NK-92 (cell line): ENCODE data around the gene TAF6.

Source experiments
- DNase-seq: peaks from one replicate; lab custom pipeline; 2025; ENCODE audit not compliant: unreplicated experiment; lab: John Stamatoyannopoulos, UW

TAF6 gene

DNA sequence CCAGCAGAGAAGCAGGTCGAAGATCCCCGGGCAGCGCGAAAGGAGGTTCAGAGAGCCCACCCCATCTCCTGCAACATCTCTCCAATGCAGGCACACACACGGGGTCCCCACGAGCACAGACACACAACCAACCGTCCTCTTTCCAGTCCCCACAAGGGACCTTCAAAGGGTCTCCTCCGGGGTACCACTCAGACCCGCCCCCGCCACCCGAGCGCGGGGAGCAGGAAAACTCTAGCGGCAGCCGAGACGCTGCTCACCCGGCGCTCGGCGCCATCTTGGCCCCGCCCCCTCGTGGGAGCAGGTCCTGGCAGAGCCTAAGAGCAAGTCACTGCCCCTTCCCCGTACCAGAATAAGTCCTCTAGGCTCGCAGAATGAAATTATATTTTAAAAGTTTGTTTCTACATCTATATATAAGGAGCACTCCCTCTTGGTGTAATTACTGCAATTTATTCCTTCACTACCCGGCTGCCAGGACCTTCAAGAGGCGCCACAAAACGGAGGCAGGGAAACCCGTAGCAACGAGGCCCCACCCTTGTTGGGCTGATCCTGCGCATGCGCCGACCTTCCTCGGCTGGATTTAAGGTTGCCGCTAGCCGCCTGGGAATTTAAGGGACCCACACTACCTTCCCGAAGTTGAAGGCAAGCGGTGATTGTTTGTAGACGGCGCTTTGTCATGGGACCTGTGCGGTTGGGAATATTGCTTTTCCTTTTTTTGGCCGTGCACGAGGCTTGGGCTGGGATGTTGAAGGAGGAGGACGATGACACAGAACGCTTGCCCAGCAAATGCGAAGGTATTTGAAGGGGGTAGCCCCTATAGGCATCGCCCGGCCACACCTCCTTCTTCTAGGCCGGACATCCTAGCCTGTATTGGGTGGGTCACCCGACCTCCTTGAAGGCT is at the start of gene TAF6, which contains the start of gene CNPY4:
Gene TAF6 (minus strand): TSS at position 287 of the 898 bp plus-strand sequence. CDS start 5,149 bp downstream, outside the sequence.
Gene CNPY4 (plus strand): TSS at position 563 of the 898 bp plus-strand sequence. CDS start 111 bp downstream, at position 674.
- peak; percentile 66 for DNase-seq

DNA sequence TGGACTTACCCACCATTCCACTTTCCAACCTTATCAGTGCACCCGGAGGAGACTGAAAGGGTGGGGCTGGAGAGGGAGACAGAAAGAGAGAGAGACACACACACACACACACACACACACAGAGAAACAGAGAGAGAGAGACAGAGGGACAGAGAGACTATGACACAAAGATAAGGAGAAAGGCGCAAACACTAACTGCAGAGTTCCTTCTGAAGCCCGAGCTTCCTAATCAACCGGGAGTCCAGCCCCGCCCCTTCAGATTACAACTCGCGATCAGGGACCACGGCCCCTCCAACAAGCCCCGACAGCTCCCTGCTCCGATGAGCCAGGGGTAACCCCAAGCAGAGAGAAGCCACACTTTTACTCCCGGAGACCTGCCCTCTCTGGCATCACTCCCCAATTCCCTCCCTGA is 48.8 kb upstream of the TAF6 start:
- DNase-seq, result no peak

DNA sequence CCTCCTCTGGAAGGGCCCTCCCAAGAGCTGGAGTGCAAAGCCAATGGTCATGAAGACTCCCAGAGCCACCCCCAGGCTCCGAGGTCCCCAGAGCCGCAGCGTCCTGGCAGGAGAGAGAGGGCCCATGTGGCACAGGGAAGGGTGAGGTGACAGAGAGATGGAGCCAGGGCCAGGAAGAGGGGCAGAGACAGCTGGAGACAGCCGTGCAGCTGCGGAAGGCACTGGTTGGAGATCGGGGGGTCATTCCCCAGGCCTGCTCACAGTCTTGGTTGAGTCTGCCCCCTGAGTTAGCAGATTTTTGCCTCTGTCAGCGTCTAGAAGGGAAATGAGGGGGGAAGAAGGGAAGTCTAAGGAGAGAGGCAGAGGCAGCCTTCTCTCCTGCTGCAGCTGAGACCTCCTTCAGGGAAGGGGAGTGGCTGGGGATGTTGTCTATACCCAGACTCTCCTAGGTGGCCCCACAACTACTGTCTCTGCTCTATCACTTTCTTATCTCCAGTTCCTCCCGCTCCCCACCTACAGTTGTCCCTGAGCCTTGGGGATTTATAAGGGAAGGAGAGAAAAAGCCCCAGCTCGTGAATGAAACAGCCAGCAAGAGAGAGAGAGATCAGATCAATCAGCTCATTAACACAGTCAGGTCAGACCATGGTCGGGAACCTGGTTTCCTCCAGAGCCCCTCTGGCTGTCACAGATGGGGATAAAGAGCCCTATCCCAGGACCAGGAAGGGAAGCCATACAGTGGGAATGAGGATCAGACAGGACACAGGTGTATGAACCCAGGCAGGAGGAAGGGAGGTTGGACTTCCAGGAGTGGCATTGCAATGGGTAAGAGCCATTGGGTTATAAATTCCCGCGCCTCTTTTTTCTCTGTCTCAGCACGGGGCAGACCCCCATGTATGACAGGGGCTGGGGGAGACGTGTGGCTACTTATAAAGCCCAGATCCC is 48.1 kb upstream of the TAF6 start:
- no peak for DNase-seq

DNA sequence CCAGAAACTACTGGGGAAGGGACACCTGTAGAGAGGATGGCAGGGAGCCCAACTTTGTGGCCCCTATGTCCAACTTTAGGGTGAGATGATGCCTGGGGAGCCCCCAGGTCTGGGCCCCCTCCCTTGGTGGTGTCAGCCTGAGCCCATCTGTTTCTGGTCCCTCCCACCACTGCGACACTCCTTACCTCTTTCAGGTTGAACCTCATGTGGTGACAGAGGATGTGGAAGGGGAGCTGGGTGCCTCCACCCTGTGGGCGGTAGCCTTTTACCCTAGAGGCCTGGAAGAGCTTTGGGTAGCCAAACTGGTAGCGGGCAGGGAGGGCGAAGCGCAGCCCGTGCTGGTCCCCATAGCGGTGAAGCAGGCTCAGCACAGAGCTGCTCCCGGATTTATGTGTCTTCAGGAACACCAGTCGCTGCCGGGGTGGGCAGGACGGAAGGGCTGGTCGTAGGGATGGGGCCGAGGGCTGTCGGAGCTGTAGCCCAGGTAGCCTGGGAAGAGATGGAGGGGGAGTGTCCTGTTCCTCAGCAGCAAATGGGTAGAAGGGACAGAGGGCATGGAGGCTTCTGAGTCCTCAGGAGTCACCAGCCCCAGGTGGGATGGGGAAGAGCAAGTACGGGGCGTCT is 47.3 kb upstream of the TAF6 start:
- no peak for DNase-seq

DNA sequence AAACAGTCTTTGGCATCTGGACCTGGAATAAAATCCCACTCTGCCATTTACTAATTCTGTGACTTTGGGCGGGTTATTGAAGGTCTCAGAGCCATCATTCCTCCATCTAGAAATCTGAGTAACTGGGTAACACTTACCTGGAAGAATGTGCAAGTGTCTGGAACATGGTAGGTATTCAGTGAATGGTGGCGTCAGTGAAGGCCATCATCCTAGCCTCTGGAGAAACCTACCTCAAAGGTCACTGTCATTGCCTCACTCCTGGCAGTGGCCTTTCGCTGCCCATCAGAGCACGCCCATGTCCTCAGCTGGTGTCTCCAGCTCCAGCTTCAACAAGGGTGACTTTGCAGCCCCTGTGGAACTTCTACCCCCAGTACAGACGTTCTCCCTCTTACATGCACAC is 44.7 kb upstream of the TAF6 start:
- DNase-seq, result no peak

DNA sequence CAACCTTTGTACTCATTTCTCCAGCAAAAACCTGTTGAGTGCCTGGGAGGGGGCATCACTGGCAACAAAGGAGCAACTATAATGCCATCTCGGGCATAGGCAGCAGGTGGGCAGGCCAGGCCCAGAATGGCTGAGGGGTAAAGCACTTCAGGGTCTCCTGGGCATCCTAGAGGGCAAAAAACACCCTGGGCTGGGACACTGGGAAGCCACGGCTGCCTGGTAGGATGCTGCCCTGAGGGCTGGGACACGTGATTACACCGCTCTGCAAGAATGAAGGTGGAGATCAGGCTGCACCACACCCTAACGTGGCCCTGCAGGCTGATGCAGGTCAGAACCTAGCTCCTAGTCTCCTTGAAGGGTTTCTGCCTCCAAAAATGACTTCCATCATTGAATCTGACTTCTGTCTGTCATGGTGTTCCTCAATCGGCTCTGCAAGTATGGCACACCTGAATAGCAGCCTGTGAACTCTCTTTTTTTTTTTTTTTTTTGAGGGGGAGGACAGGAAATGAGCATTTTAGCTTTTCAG is 43.9 kb upstream of the TAF6 start:
- DNase-seq, result no peak

DNA sequence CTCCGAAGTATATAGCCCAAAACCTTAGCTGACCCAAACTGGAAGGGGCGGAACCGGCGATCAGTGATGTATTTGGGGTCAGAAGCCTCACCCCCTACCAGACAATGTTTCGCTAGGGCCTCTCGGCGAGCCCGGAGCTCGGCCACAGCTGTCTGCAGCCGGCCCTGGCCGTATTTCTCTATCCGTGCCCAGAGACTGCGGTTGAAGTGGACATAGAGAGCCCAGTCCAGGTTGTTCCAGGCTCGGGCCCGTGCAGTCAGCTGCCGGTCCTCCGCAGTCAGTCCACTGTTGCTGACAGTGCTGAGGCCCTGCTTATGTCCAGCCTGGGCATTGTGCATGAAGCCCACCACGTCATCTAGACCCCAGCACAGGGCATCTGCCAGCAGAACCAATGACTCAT is 40.9 kb upstream of the TAF6 start:
- DNase-seq, result no peak

DNA sequence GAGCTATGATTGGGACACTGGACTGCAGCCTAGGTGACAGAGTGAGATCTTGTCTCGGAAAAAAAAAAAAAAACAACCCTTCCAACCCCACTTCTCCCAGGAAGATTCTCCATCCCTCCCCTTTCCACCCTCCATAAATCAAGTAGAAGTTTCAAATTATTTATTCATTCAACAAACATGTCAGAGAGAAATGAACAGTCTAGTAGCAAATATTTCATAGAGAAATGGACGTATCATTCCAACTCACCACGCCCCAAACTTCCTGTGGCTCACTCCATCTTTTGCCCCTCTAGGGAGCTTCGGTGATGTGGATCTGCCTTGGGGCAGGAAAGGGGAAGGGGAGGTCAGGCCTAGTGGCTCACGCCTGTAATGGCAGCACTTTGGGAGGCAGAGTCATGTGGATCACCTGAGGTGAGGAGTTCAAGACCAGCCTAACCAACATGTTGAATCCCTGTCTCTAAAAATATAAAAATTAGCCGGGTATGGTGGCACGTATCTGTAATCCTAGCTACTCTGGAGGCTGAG is 40.0 kb upstream of the TAF6 start:
- DNase-seq, result no peak

DNA sequence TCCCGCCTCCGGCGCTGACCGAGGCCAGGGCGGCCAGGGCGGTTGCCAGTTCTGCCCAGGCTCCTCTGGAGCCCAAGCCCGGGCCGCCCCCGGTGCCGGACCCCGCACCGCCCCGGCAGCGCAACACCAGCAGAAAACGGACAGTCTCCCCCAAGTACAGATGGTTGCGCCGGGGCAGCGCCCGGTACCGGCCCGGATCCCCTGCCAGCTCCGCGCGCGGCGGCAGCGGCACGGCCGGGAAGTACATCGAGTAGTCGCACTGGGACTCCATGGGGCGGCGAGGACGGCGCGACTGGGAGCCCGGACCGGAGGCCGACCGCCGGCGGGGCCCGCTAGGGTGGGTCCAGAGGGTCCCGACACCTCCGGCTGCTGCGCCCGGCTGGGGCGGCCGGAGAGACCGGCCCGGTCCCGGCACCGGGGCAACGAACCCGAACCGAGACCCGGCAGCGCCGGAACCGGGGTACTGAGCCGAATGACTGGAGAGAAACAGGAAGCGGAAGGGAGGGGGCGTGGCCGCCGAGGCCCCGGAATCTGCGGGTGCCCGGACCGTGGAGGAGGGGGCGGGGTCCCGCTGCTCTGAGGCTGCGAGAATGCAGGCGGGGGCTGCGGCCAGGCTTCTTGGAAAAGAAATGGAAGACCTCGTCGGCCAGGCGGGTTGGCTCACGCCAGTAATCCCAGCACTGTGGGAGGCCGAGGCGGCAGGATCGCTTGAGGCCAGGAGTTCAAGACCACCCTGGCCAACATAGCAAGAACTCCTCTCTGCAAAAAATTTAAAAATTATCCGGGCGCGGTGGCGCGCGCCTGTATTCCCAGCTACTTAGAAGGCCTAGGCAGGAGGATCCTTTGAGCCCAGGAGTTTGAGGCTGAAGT is 39.3 kb upstream of the TAF6 start, which contains the start of gene TRAPPC14:
Gene TRAPPC14 (minus strand): TSS at position 495 of the 870 bp plus-strand sequence. CDS start 224 bp downstream, at position 271.
- DNase-seq, result peak; percentile 33

DNA sequence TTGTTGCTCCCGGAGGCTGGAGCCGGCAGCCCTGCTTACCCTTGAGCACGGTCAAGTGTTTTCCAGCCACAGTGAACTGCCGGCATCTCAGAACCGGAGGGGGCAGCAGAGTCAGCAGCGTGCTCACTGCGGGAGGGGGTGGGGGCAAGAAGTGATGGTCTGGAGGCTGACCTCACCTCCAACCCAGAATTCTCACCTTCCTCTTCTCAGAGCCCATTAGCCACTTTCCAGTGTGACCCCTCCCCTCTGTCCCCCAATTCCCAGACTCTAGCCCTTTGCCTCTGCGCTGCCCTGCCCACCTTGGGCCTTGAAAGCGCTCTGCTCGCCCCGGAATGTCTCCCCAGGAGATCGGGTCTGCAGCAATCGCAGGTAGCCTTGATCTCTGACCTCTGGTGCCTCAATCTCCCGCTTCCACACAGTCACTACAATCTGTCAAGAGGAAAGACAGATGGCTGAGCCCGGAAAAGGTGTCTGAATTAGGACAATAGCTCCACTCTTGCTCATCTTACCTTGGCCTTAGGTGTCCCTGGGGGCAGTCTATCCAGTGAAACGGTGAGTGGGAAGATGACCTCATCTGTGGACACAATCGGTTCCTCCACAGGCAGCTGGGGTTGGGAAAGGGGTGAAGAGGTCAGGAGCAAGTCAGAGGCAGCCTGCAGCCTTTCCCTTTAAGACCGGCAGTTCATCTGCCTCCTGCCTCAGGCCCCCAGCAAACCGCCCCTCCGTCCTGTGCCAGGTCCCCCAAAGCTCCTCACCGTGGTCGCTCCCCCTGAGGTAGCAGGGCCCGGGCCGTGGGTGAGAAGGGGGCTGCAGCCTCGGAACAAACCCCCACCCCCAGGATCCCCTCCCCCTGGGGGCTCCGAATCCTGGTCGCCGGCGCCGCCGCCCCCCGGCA is 38.4 kb upstream of the TAF6 start:
- DNase-seq, result no peak

DNA sequence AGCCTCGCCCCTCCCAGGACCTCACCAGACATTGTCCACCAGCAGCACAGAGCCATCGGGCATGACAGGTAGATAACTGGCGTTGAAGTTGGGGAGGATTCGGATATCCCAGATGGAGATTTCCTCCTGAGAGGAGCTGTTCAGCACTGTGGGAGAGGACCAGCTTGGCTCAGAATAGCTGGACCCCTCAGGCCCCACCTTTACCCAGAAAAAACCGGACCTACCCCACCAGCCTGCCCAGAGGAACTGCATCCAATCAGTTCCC is 37.8 kb upstream of the TAF6 start:
- DNase-seq, result no peak

DNA sequence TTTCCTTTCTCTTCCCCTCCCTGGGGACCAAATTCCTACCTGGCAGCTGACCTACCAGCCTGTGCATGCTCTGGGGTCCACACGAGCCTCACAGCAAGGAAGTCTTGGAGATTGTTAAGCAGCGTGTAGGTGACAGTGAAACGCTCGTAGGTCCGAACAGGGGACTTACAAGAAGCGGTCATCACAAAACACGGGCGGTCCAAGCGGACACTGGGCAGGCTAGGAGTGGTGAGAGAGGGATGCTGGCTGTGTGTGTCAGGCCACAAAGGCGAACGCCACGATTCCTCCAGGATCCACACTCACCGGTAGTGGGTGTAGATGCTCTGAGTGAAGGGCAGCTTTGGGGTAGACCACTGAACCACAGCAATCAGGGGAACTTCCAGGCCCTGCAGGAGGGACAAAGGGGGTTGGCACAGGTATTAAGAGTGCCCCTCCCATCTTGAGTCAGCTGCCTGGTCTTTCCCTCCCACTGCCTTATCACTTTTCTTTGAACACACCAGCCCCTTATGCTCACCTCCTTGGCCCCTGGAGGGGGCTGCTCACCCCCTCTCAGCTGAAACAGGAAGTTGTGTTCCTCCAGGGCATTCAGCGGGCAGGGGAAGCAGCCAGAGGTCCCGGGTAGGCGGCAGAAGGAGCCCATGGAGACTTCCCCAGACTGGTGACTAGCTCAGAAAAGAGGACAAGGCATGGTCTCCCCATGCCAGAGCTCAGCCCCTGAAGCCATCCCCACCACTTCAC is 37.3 kb upstream of the TAF6 start:
- DNase-seq, result no peak

DNA sequence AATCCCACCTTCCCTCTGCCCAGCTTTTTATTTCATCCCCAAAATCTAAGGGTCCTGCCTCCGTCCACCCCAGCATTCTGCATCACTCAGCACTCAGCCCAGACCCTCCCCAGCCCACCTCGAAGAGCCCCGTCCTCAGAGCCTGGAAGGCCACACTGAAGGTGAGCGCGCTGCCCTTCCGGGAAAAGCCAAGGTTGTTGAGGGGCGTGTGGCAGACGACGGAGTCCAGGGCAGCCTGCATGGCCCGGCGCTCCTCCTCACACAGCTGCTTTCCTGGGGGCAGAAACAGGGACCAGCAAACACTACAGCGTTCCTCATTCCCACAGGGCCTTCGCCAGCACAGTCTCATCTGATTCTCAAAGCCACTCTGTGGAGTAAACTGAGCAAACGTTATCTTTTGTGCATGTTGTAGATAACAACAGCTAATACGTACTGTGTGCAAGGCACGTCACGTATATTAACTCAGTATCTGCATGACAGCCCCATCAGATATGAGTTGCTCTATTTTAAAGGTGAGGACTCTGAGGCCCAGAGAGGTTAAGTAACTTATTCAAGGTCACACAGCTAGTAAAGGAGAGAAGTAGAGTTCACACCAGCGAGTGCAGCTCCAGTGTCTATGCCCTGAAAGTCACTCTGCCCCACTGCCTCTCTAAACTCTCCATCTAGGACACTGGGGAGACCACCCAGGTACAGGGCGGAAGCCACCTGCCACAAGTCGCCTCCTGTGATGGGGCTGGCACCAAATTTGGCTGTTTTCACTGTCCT is 36.6 kb upstream of the TAF6 start:
- DNase-seq, result no peak

DNA sequence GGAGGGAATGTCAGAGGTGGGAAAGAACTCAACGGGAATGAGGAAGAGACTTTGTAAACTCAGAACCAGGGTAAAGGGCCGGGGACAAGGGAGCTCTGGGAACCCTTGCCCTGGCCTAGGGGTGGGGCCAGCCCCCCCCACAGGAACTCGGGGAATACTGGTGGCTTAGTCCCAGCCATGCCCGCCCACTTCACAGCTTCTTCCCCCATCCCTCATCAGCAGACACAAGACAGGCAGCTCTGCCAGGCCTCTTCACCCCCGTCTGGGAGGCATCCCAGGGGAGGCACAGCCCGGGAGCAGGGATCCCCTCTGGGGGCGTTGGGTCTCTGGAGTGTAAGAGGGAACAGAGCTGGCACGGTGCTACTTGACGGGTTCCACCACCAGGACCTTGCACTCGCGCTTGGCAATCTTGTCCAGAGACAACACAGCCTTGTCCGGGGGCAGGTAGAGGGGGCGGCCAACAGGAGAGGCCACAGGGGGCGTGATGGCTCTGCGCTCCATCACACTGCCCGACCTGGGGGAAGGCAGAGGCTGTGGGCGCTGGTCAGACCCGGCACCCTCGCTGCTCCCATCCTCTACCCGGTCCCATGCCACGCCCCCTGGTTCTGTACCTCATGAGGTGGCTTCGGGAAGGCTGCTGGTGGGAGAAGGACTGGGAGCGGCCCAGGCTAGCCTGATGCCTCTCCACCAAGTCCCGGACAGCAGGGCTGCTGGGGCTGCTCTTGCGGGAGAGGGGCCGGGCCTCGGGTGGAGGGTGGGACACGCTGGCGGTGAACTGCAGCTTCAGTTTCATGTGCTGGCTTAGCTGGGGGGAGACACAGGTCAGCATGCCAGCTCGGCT is 35.7 kb upstream of the TAF6 start:
- DNase-seq, result no peak

DNA sequence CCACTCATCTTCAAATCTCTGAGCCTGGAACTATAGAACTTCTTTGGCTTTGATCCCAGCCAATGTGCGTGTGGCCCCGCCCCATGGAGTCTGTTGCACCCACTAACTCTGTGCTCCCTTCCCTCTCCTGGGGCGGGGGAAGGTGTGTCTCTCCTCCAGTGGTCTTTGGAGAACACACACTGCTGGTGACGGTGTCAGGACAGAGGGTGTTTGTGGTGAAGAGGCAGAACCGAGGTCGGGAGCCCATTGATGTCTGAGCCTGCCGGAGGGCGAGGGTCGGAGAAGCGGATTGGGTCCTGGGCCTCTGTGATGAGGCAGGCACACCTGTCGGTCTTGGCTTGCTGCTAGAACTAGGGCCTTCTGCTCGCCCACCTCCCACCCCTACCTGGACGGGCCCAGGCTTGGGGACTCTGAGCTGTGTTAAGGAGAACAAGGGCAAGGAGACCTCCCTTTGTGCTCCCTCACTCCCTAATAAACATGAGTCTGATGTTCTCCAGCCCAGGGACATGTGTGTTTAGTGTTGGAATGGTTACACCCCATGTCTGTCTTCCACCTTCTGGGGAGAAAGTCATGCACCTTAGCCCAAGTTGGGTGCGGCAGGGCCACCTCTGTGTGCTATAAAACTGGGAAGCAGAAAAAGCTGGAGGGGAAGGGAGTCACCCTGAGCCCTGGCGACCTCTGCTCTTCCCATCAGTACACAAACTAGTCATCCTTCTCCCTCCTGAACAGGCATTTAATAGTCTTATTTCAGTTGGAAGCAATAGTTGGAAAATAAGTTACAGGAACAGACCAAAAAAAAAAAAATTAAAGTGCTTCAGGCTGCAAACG is 34.8 kb upstream of the TAF6 start:
- DNase-seq, result no peak
